ENCODE measurements around the gene FNBP1L.

DNA sequence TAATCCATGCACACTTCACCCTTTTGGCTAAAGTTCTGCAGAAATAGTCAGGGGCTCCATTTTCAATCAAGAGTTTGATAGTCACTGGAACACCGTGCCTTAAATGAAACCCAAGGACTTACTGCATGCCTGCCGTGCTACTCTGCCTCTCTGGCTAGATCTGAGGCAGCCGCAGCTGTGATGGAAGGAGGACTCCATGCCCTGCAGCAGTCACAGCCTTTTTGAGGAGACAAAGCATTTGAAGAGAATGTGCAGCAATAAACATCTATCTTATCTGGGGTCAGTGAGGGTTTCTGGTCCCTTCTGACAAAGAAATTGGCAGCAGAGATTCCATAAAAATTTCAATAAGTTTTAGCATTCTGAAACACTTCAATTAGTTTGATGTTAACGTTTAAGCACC, 155.7 kb downstream of the FNBP1L start:
- TF ChIP-seq CTCF (IDR thresholded peaks at IDR 0.05) (no peak), EZH2 (IDR thresholded peaks at IDR 0.05) (no peak), EZH2phosphoT487 (IDR thresholded peaks at IDR 0.05) (no peak)

Data from neural progenitor cell (in vitro differentiated cells).